ENCODE data around the gene ITGB8.

The ITGB8 gene

DNA sequence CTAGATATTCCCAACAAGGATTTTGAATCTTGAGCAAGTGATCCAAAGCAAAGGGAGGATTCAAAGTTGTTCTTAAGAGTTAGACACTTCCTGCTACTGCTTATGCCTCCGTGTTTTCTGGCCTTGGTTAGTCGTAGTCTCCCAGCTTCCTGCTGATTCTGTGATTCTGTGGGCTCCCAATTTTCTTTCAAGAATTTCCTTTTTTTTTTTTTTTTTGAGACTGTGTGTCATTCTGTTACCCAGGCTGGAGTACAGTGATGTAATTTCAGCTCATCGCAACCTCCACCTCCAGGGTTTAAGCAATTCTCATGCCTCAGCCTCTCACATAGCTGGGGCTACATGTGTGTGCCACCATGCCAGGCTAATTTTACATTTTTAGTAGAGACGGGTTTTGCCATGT is 4.4 kb upstream of the ITGB8 start:
- H3K27me3 ChIP-seq (ENCODE audit: control insufficient read depth, insufficient read depth, low read length) = no peaks in the 10 kb centered on the region
- no peak overlapping the region for H3K9ac ChIP-seq (ENCODE audit: low read length)
- H3K36me3 ChIP-seq (ENCODE audit: control insufficient read depth, low read depth, low read length) = no peaks in the 10 kb centered on the region
- H3K4me3 ChIP-seq (ENCODE audit: low read length) = no peak overlapping the region
- peaks cover 8% of the 10 kb centered on the region for H3K4me1 ChIP-seq (ENCODE audit: control insufficient read depth, low read depth, low read length)
- no peak overlapping the region for H3K27ac ChIP-seq (ENCODE audit: low read length)
- H3K9me3 ChIP-seq (ENCODE audit: control insufficient read depth, low read depth, low read length) = no peaks in the 10 kb centered on the region

- Histone ChIP-seq H3K4me1 (ENCODE audit: control insufficient read depth, low read depth, low read length) (peaks cover 9% of the 10 kb centered on the region), H3K36me3 (ENCODE audit: control insufficient read depth, low read depth, low read length) (no peaks in the 10 kb centered on the region), H3K27ac (ENCODE audit: low read length) (no peak overlapping the region), H3K4me3 (ENCODE audit: low read length) (no peak overlapping the region), H3K9me3 (ENCODE audit: control insufficient read depth, low read depth, low read length) (no peaks in the 10 kb centered on the region), H3K9ac (ENCODE audit: low read length) (no peak overlapping the region), H3K27me3 (ENCODE audit: control insufficient read depth, insufficient read depth, low read length) (peaks cover 3% of the 10 kb centered on the region)
These were observed 3.6 kb upstream of the ITGB8 start for GRCh38 chr7:20327055-20327454.

DNA sequence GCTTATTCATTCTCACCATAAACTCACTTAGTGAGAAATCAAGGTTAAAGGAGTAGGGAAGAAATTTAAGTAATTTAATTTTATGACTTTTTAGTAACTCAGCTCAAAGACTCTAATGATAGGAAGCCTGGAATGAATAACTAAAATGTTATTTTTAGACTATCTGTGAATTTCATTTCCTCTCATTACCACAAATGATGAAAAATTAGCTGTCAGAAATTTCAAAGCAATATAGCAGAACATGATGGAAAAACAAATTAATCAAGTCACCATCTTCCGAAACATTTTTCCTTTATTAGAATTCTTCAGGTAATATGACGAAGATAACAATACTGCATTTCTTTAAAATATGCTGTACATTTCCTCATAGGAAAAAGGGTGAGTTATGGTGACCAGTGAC is 2.7 kb upstream of the ITGB8 start:
- Histone ChIP-seq H3K9ac (ENCODE audit: low read length) (no peak overlapping the region), H3K27me3 (ENCODE audit: control insufficient read depth, insufficient read depth, low read length) (peaks cover 11% of the 10 kb centered on the region), H3K9me3 (ENCODE audit: control insufficient read depth, low read depth, low read length) (no peaks in the 10 kb centered on the region), H3K27ac (ENCODE audit: low read length) (no peak overlapping the region), H3K4me1 (ENCODE audit: control insufficient read depth, low read depth, low read length) (peaks cover 14% of the 10 kb centered on the region), H3K4me3 (ENCODE audit: low read length) (no peak overlapping the region), H3K36me3 (ENCODE audit: control insufficient read depth, low read depth, low read length) (no peaks in the 10 kb centered on the region)

DNA sequence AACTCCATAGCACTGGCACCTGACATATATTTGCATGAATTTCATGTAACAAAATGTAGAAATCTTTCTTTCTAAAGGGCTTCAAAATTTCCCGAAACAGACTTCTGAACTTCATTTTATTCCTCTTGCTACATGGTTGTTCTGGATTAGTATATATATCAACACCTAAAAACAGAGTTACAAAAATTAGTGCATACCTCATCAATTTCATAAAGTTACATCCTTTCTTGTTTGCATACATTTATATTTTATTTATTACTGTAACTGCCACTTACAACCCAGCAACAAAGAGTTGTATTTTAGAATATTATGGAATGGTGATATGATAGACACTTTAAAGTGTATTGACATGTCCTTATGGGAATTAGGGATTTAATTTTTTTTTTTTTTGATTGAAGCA is 2.0 kb upstream of the ITGB8 start:
- no peaks in the 10 kb centered on the region for H3K36me3 ChIP-seq (ENCODE audit: control insufficient read depth, low read depth, low read length)
- H3K9ac ChIP-seq (ENCODE audit: low read length) = peak overlapping the region; percentile 89
- H3K27ac ChIP-seq (ENCODE audit: low read length) = no peak overlapping the region
- H3K4me3 ChIP-seq (ENCODE audit: low read length) = peak overlapping the region; percentile 70
- no peaks in the 10 kb centered on the region for H3K9me3 ChIP-seq (ENCODE audit: control insufficient read depth, low read depth, low read length)
- H3K4me1 ChIP-seq (ENCODE audit: control insufficient read depth, low read depth, low read length) = peaks cover 14% of the 10 kb centered on the region
- peaks cover 11% of the 10 kb centered on the region for H3K27me3 ChIP-seq (ENCODE audit: control insufficient read depth, insufficient read depth, low read length)

GRCh38 chr7:20329389-20330238 is 1.1 kb upstream of the ITGB8 start:
- H3K4me3 ChIP-seq (ENCODE audit: low read length) = peak overlapping the region; percentile 70
- peak overlapping the region; percentile 89 for H3K9ac ChIP-seq (ENCODE audit: low read length)
- no peaks in the 10 kb centered on the region for H3K36me3 ChIP-seq (ENCODE audit: control insufficient read depth, low read depth, low read length)
- peaks cover 14% of the 10 kb centered on the region for H3K4me1 ChIP-seq (ENCODE audit: control insufficient read depth, low read depth, low read length)
- no peaks in the 10 kb centered on the region for H3K9me3 ChIP-seq (ENCODE audit: control insufficient read depth, low read depth, low read length)
- peak overlapping the region; percentile 21 for H3K27ac ChIP-seq (ENCODE audit: low read length)
- peaks cover 11% of the 10 kb centered on the region for H3K27me3 ChIP-seq (ENCODE audit: control insufficient read depth, insufficient read depth, low read length)

DNA sequence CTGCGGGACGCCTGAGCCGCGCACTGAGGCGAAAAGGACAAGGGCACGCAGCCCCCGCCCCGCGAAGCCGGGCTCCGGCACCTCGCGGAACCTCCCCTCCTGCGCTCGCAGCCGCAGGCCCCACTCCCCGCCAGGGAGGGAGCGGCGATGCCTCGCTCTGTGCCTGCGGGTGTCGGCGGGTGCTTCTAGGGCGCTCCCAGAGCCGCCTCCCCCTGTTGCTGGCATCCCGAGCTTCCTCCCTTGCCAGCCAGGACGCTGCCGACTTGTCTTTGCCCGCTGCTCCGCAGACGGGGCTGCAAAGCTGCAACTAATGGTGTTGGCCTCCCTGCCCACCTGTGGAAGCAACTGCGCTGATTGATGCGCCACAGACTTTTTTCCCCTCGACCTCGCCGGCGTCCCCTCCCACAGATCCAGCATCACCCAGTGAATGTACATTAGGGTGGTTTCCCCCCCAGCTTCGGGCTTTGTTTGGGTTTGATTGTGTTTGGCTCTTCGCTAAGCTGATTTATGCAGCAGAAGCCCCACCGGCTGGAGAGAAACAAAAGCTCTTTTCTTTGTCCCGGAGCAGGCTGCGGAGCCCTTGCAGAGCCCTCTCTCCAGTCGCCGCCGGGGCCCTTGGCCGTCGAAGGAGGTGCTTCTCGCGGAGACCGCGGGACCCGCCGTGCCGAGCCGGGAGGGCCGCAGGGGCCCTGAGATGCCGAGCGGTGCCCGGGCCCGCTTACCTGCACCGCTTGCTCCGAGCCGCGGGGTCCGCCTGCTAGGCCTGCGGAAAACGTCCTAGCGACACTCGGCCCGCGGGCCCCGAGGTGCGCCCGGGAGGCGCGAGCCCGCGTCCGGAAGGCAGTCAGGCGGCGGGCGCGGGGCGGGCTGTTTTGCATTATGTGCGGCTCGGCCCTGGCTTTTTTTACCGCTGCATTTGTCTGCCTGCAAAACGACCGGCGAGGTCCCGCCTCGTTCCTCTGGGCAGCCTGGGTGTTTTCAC is 519 bp downstream of the ITGB8 start:
- no peaks in the 10 kb centered on the region for H3K9me3 ChIP-seq (ENCODE audit: control insufficient read depth, low read depth, low read length)
- H3K27me3 ChIP-seq (ENCODE audit: control insufficient read depth, insufficient read depth, low read length) = peaks cover 11% of the 10 kb centered on the region
- H3K9ac ChIP-seq (ENCODE audit: low read length) = peak overlapping the region; percentile 89
- peak overlapping the region; percentile 21 for H3K27ac ChIP-seq (ENCODE audit: low read length)
- H3K4me3 ChIP-seq (ENCODE audit: low read length) = peak overlapping the region; percentile 70
- H3K4me1 ChIP-seq (ENCODE audit: control insufficient read depth, low read depth, low read length) = peaks cover 14% of the 10 kb centered on the region
- H3K36me3 ChIP-seq (ENCODE audit: control insufficient read depth, low read depth, low read length) = no peaks in the 10 kb centered on the region

- Histone ChIP-seq H3K9me3 (ENCODE audit: control insufficient read depth, low read depth, low read length) (no peaks in the 10 kb centered on the region), H3K9ac (ENCODE audit: low read length) (peak overlapping the region; percentile 89), H3K27me3 (ENCODE audit: control insufficient read depth, insufficient read depth, low read length) (peaks cover 11% of the 10 kb centered on the region), H3K4me3 (ENCODE audit: low read length) (peak overlapping the region; percentile 70), H3K27ac (ENCODE audit: low read length) (no peak overlapping the region), H3K36me3 (ENCODE audit: control insufficient read depth, low read depth, low read length) (no peaks in the 10 kb centered on the region), H3K4me1 (ENCODE audit: control insufficient read depth, low read depth, low read length) (peaks cover 14% of the 10 kb centered on the region)
These were observed 1.5 kb downstream of the ITGB8 start for GRCh38 chr7:20331910-20332813.

- Histone ChIP-seq H3K9me3 (ENCODE audit: control insufficient read depth, low read depth, low read length) (no peaks in the 10 kb centered on the region), H3K36me3 (ENCODE audit: control insufficient read depth, low read depth, low read length) (no peaks in the 10 kb centered on the region), H3K4me3 (ENCODE audit: low read length) (no peak overlapping the region), H3K27ac (ENCODE audit: low read length) (no peak overlapping the region), H3K4me1 (ENCODE audit: control insufficient read depth, low read depth, low read length) (peaks cover 20% of the 10 kb centered on the region), H3K27me3 (ENCODE audit: control insufficient read depth, insufficient read depth, low read length) (no peaks in the 10 kb centered on the region), H3K9ac (ENCODE audit: low read length) (no peak overlapping the region)
These were observed 7.6 kb downstream of the ITGB8 start for GRCh38 chr7:20338285-20338684.

DNA sequence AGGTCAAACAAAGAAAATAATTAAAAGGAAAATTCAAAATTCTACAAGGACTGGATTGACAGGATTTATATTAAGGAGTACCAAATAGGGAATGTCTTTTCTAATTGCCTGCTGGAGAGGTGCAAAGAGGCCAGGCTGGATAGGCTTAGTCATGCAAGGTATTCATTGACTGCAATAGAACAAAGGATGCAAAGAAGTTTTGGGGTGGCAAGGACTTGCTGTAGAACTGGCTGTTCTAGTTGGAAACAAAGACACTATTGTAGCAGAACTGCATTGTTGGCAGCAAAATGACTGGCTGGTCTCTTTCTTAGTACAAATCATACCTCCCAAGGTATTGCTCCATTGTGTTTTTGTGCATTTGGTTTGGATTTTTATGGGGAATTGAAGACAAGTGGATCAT is 10.1 kb downstream of the ITGB8 start:
- Histone ChIP-seq H3K9ac (ENCODE audit: low read length) (no peak overlapping the region), H3K4me3 (ENCODE audit: low read length) (peak overlapping the region; percentile 5), H3K27ac (ENCODE audit: low read length) (no peak overlapping the region), H3K36me3 (ENCODE audit: control insufficient read depth, low read depth, low read length) (no peaks in the 10 kb centered on the region), H3K27me3 (ENCODE audit: control insufficient read depth, insufficient read depth, low read length) (no peaks in the 10 kb centered on the region), H3K4me1 (ENCODE audit: control insufficient read depth, low read depth, low read length) (peaks cover 20% of the 10 kb centered on the region), H3K9me3 (ENCODE audit: control insufficient read depth, low read depth, low read length) (no peaks in the 10 kb centered on the region)

- Histone ChIP-seq H3K27me3 (ENCODE audit: control insufficient read depth, insufficient read depth, low read length) (no peaks in the 10 kb centered on the region), H3K9me3 (ENCODE audit: control insufficient read depth, low read depth, low read length) (no peaks in the 10 kb centered on the region), H3K4me1 (ENCODE audit: control insufficient read depth, low read depth, low read length) (peaks cover 20% of the 10 kb centered on the region), H3K9ac (ENCODE audit: low read length) (no peak overlapping the region), H3K36me3 (ENCODE audit: control insufficient read depth, low read depth, low read length) (no peaks in the 10 kb centered on the region), H3K27ac (ENCODE audit: low read length) (no peak overlapping the region), H3K4me3 (ENCODE audit: low read length) (no peak overlapping the region)
These were observed 12.5 kb downstream of the ITGB8 start for GRCh38 chr7:20343205-20343604.

DNA sequence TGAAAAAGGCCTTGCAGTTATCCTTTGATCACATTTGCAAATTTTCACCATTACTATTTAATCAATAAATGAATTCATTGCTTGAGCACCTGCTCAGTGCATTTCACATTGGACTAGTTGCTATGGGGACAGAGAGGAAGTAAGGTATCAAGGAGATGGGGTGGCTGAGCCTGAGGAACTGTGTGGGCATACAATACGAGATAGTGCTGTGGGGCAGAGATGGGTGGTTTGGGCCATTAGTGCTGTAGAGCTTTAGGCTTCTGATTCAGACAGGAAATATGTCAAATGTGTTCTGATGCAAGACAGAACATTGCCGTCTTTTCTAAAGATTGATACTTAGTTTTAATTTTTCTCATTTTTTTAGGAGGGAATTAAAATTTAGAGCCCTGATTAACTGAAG is 13.2 kb downstream of the ITGB8 start:
- H3K9ac ChIP-seq (ENCODE audit: low read length) = no peak overlapping the region
- peaks cover 20% of the 10 kb centered on the region for H3K4me1 ChIP-seq (ENCODE audit: control insufficient read depth, low read depth, low read length)
- no peaks in the 10 kb centered on the region for H3K36me3 ChIP-seq (ENCODE audit: control insufficient read depth, low read depth, low read length)
- no peaks in the 10 kb centered on the region for H3K27me3 ChIP-seq (ENCODE audit: control insufficient read depth, insufficient read depth, low read length)
- no peaks in the 10 kb centered on the region for H3K9me3 ChIP-seq (ENCODE audit: control insufficient read depth, low read depth, low read length)
- no peak overlapping the region for H3K4me3 ChIP-seq (ENCODE audit: low read length)
- H3K27ac ChIP-seq (ENCODE audit: low read length) = no peak overlapping the region
